ENCODE data around the gene IL10RB.

IL10RB gene

GRCh38 chr21:33290441-33290840 is 24.3 kb downstream of the IL10RB start:
- H3K79me2 ChIP-seq (ENCODE audit: low read length), result no peaks in the 10 kb centered on the region
- no peak overlapping the region for H3K9ac ChIP-seq (ENCODE audit: low read length)
- no peaks in the 10 kb centered on the region for H3K36me3 ChIP-seq (replicated peaks; ENCODE audit: low read depth, low read length)
- H3K27ac ChIP-seq (ENCODE audit: low read length), result no peak overlapping the region
- no peak overlapping the region for H3K4me3 ChIP-seq (ENCODE audit: low read length)
- H3K4me1 ChIP-seq (ENCODE audit: low read length), result no peaks in the 10 kb centered on the region
- H2AFZ ChIP-seq (ENCODE audit: low read depth, low read length), result no peak overlapping the region
- no peak overlapping the region for H3K4me2 ChIP-seq (ENCODE audit: low read length)
- no peaks in the 10 kb centered on the region for H3K9me3 ChIP-seq (ENCODE audit: insufficient read depth, low read length)
- no peaks in the 10 kb centered on the region for H4K20me1 ChIP-seq (ENCODE audit: insufficient read depth, low read length)
- H3K27me3 ChIP-seq (ENCODE audit: low read depth, low read length), result no peaks in the 10 kb centered on the region
- TF ChIP-seq, protein P1, sequence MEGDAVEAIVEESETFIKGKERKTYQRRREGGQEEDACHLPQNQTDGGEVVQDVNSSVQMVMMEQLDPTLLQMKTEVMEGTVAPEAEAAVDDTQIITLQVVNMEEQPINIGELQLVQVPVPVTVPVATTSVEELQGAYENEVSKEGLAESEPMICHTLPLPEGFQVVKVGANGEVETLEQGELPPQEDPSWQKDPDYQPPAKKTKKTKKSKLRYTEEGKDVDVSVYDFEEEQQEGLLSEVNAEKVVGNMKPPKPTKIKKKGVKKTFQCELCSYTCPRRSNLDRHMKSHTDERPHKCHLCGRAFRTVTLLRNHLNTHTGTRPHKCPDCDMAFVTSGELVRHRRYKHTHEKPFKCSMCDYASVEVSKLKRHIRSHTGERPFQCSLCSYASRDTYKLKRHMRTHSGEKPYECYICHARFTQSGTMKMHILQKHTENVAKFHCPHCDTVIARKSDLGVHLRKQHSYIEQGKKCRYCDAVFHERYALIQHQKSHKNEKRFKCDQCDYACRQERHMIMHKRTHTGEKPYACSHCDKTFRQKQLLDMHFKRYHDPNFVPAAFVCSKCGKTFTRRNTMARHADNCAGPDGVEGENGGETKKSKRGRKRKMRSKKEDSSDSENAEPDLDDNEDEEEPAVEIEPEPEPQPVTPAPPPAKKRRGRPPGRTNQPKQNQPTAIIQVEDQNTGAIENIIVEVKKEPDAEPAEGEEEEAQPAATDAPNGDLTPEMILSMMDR (IDR thresholded peaks at IDR 0.05; ENCODE audit: low read depth, low read length), result no peak
- TF ChIP-seq EZH2phosphoT487 (IDR thresholded peaks at IDR 0.05; ENCODE audit: low read depth), result no peak

DNA sequence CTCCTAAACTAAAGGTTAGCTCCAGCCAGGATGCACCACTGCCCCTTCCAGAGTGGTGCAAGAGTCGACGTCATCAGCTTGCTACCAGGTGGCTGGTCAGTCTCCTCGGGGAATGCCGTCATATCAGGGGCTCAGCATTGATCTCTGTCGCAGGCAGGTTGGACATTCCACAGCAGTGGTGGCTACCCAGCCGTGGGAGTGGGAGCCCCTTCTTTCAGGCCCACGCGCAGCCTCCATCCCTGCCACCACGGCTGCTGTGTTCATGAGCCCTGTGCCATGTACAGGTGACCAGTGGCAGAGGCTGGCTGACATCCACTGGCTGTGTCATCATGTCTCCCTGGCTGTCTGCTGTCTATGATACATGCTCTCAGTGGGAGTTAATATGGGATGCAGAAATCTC is 25.5 kb downstream of the IL10RB start:
- no peak overlapping the region for H3K27ac ChIP-seq (ENCODE audit: low read length)
- H3K36me3 ChIP-seq (replicated peaks; ENCODE audit: low read depth, low read length), result peaks cover 3% of the 10 kb centered on the region
- H4K20me1 ChIP-seq (ENCODE audit: insufficient read depth, low read length), result no peaks in the 10 kb centered on the region
- no peaks in the 10 kb centered on the region for H3K27me3 ChIP-seq (ENCODE audit: low read depth, low read length)
- H3K79me2 ChIP-seq (ENCODE audit: low read length), result no peaks in the 10 kb centered on the region
- peaks cover 4% of the 10 kb centered on the region for H3K4me1 ChIP-seq (ENCODE audit: low read length)
- no peak overlapping the region for H2AFZ ChIP-seq (ENCODE audit: low read depth, low read length)
- no peak overlapping the region for H3K4me3 ChIP-seq (ENCODE audit: low read length)
- no peaks in the 10 kb centered on the region for H3K9me3 ChIP-seq (ENCODE audit: insufficient read depth, low read length)
- no peak for TF ChIP-seq EZH2phosphoT487 (IDR thresholded peaks at IDR 0.05; ENCODE audit: low read depth)
- TF ChIP-seq, protein P1 (IDR thresholded peaks at IDR 0.05; ENCODE audit: low read depth, low read length), result no peak
- H3K4me2 ChIP-seq (ENCODE audit: low read length), result no peak overlapping the region
- H3K9ac ChIP-seq (ENCODE audit: low read length), result no peak overlapping the region

DNA sequence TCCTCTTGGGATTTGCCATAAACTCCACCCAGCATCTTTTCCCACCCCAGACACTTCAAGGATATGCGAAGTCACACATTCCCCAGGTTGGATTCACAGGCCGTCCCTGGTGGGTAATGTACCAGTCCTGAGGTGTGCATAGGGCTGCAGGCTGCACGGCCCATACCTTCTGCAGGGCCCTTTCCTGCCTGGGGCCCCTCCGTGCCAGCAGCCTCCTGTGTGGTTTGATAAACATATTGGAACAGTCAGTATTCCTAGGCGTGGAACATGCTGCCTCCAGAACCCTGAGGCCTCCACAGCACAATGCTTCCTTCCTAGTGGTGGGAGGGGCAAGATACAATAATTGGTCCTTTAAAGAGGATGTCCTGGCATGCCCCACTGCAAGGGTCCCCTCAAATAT is 26.6 kb downstream of the IL10RB start:
- H3K4me1 ChIP-seq (ENCODE audit: low read length), result peaks cover 4% of the 10 kb centered on the region
- no peak overlapping the region for H3K4me2 ChIP-seq (ENCODE audit: low read length)
- H4K20me1 ChIP-seq (ENCODE audit: insufficient read depth, low read length), result no peaks in the 10 kb centered on the region

DNA sequence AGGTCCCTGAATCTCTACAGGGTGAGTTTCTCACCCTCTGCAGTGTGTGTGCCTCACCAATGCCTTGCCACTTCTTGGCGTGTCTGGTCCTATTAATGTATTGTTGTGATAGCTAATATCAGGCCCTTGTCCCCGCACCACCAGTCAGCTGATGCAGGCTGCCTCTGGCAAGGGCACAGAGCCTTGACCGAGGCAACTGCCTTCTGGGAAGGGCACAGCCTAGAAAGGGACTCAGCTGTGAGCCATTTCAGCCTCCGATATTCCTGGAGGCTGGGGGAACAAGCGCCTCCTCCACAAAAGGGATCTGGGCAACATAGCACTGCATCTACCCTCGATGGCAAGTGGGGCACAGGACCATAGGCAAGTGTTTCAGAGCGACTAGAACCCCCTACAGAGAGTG is 27.0 kb downstream of the IL10RB start:
- no peak overlapping the region for H3K4me2 ChIP-seq (ENCODE audit: low read length)
- no peak overlapping the region for H3K4me3 ChIP-seq (ENCODE audit: low read length)
- H3K27ac ChIP-seq (ENCODE audit: low read length), result no peak overlapping the region
- TF ChIP-seq EZH2phosphoT487 (IDR thresholded peaks at IDR 0.05; ENCODE audit: low read depth), result no peak
- TF ChIP-seq, protein P1 (IDR thresholded peaks at IDR 0.05; ENCODE audit: low read depth, low read length), result no peak
- no peak overlapping the region for H3K9ac ChIP-seq (ENCODE audit: low read length)
- H3K36me3 ChIP-seq (replicated peaks; ENCODE audit: low read depth, low read length), result peaks cover 3% of the 10 kb centered on the region
- H3K27me3 ChIP-seq (ENCODE audit: low read depth, low read length), result no peaks in the 10 kb centered on the region
- H3K4me1 ChIP-seq (ENCODE audit: low read length), result peaks cover 4% of the 10 kb centered on the region
- no peaks in the 10 kb centered on the region for H3K79me2 ChIP-seq (ENCODE audit: low read length)
- no peaks in the 10 kb centered on the region for H3K9me3 ChIP-seq (ENCODE audit: insufficient read depth, low read length)
- H4K20me1 ChIP-seq (ENCODE audit: insufficient read depth, low read length), result no peaks in the 10 kb centered on the region
- no peak overlapping the region for H2AFZ ChIP-seq (ENCODE audit: low read depth, low read length)

More for the DNA sequence above, 26.6 kb downstream of the IL10RB start:
- H3K36me3 ChIP-seq (replicated peaks; ENCODE audit: low read depth, low read length), result peaks cover 3% of the 10 kb centered on the region
- H3K79me2 ChIP-seq (ENCODE audit: low read length), result no peaks in the 10 kb centered on the region
- no peak overlapping the region for H2AFZ ChIP-seq (ENCODE audit: low read depth, low read length)
- no peaks in the 10 kb centered on the region for H3K27me3 ChIP-seq (ENCODE audit: low read depth, low read length)
- H3K4me3 ChIP-seq (ENCODE audit: low read length), result no peak overlapping the region
- H3K9me3 ChIP-seq (ENCODE audit: insufficient read depth, low read length), result no peaks in the 10 kb centered on the region
- no peak for TF ChIP-seq EZH2phosphoT487 (IDR thresholded peaks at IDR 0.05; ENCODE audit: low read depth)
- TF ChIP-seq, protein P1 (IDR thresholded peaks at IDR 0.05; ENCODE audit: low read depth, low read length), result no peak
- H3K27ac ChIP-seq (ENCODE audit: low read length), result no peak overlapping the region
- no peak overlapping the region for H3K9ac ChIP-seq (ENCODE audit: low read length)

All from OCI-LY3 (cell line).